ENCODE results near the gene MMP15. TPM values are rescaled to one million over a fixed set of nuclear protein-coding genes. Genes with fewer than 3 reads are reported as not detected.
A peak's percentile ranks its signal among the peaks of the same experiment; 100 is the strongest.

Gene MMP15
- total and polyA plus RNA-seq, 7 experiments from 2014 or later, result 0.06 to 0.85 (median 0.47) TPM; not detected in 1

GRCh38 chr16:58020628-58021521 is 4.7 kb upstream of the MMP15 start:
- Histone ChIP-seq H3K36me3 (ENCODE audit: control insufficient read depth in 2 of 3, insufficient read depth in 3 of 3, low read length in 3 of 3) (peaks cover 0 to 26% (median 0%) of the 10 kb centered on the region in 3 experiments), H3K9me3 (ENCODE audit: control insufficient read depth in 2 of 3, low read length in 3 of 3) (no peaks in the 10 kb centered on the region), H3K4me1 (ENCODE audit: control insufficient read depth in 2 of 2, insufficient read depth in 2 of 2, low read length in 2 of 2) (peaks cover 9 to 15% of the 10 kb centered on the region in 2 donors), H3K27me3 (ENCODE audit: control insufficient read depth in 2 of 2, insufficient read depth in 2 of 2, low read length in 2 of 2) (no peaks in the 10 kb centered on the region), H3K4me3 (ENCODE audit: low read length) (no peak overlapping the region), H3K27ac (ENCODE audit: low read depth, low read length) (peak overlapping the region; percentile 15)
- intact Hi-C loops (cut with micrococcal nuclease), result loop anchor here (1.0 to 10.0 kb wide), 8 partner anchors 20 to 735 kb away; partner anchors contain the start of genes CFAP20 (in 2 of the 2), CSNK2A2 (in 2 of the 2) and USB1 (in 1 of the 2)
- peak overlapping the region in 6 of 10 donors; percentile 1 to 57 (median 12) for H3K4me3 Mint-ChIP-seq
- POLR2A ChIA-PET, result no interaction called here
- H3K36me3 Mint-ChIP-seq, result peaks cover 0 to 5% (median 0%) of the 10 kb centered on the region in 5 donors
- peak; percentile 33 to 68 (median 60) for DNase-seq
- CTCF ChIA-PET, result no interaction called here
- peak overlapping the region; percentile 22 to 90 (median 78) for H3K27ac Mint-ChIP-seq
- H3K4me1 Mint-ChIP-seq, result peaks cover 11 to 24% (median 18%) of the 10 kb centered on the region in 7 donors
- H3K27me3 Mint-ChIP-seq, result peaks cover 0 to 18% (median 0%) of the 10 kb centered on the region in 5 donors
- no peaks in the 10 kb centered on the region for H3K9me3 Mint-ChIP-seq
- ATAC-seq, result peak; percentile 75

DNA sequence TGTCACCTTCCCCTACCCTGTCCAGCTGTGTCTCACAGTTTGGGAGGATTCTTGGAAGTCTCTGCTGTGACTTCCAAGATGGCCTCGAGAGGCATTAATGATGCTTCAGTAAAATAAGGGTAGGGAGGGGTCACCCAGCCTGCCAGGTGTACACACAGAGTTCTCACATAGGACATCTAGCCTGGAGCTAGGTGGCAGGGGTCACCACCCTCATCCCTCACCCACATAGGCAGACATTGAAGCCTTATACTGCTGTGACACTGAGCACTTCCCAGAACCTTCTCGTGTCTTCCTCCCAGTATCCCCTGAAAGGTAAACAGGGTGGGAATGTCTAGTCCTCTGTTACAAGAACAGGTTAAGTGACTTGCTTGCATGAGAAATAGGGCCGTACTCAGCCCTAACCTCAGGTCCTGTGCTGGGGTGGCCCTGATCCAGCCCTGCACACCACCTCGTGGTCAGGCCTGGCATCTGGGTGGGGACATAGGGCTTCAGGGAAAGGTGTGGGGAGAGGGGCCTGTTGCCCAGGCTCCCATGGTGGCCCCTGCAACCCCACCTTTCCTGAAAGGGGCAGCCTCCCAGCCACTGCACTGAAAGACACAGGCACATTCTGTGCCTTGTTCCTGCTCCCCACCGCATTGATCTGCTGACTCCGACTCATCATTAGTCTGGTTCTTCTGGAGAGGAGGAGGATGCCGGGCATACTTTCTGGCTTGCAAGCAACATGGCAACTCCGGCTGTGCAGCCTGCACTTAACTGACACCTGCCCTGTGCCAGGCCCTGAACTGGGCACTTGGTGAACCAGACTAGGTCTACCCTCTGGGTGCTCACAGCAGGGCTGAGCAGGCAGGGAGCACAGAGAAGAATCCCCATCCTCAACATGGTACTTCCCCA is 3.6 kb upstream of the MMP15 start:
- Mint-ChIP-seq H3K27me3 (peaks cover 0 to 22% (median 0%) of the 10 kb centered on the region in 5 donors), H3K27ac (peak overlapping the region in 3 of 9 donors; percentile 22 to 73 (median 66)), H3K4me1 (peaks cover 11 to 24% (median 18%) of the 10 kb centered on the region in 7 donors), H3K36me3 (peaks cover 0 to 5% (median 0%) of the 10 kb centered on the region in 5 donors), H3K9me3 (no peaks in the 10 kb centered on the region), H3K4me3 (no peak overlapping the region)
- H3K27ac ChIP-seq (ENCODE audit: low read depth, low read length), result no peak overlapping the region
- no peaks in the 10 kb centered on the region for H3K9me3 ChIP-seq (ENCODE audit: control insufficient read depth in 2 of 3, low read length in 3 of 3)
- H3K27me3 ChIP-seq (ENCODE audit: control insufficient read depth in 2 of 2, insufficient read depth in 2 of 2, low read length in 2 of 2), result no peaks in the 10 kb centered on the region
- ChIA-PET POLR2A (no interaction called here), CTCF (interaction anchor here (0.5 kb wide), 1 partner anchor 35 kb away, joined by 9 read pairs; no protein-coding TSS in a partner anchor)
- DNase-seq, result no peak
- no peak for ATAC-seq
- H3K4me3 ChIP-seq (ENCODE audit: low read length), result no peak overlapping the region
- intact Hi-C loops (cut with micrococcal nuclease), result loop anchor here (5.0 to 10.0 kb wide), 2 partner anchors 230 to 613 kb away; no protein-coding TSS in a partner anchor
- H3K36me3 ChIP-seq (ENCODE audit: control insufficient read depth in 2 of 3, insufficient read depth in 3 of 3, low read length in 3 of 3), result peaks cover 0 to 19% (median 0%) of the 10 kb centered on the region in 3 experiments
- H3K4me1 ChIP-seq (ENCODE audit: control insufficient read depth in 2 of 2, insufficient read depth in 2 of 2, low read length in 2 of 2), result peaks cover 9 to 15% of the 10 kb centered on the region in 2 donors

- no peak for ATAC-seq
- POLR2A ChIA-PET, result no interaction called here
Observed at GRCh38 chr16:58022601-58023371, 2.8 kb upstream of the MMP15 start.

GRCh38 chr16:58024486-58025350 is 836 bp upstream of the MMP15 start:
- DNase-seq (peak in 4 of 9 donors; percentile 22 to 29 (median 26)), ATAC-seq (no peak)
- H3K4me3 ChIP-seq (ENCODE audit: low read length), result peak overlapping the region; percentile 78
- H3K9me3 ChIP-seq (ENCODE audit: control insufficient read depth in 2 of 3, low read length in 3 of 3), result no peaks in the 10 kb centered on the region
- Mint-ChIP-seq H3K9me3 (peaks cover 0 to 1% (median 0%) of the 10 kb centered on the region in 11 donors), H3K4me1 (peaks cover 11 to 24% (median 18%) of the 10 kb centered on the region in 7 donors), H3K36me3 (peaks cover 0 to 5% (median 0%) of the 10 kb centered on the region in 5 donors), H3K27ac (peak overlapping the region; percentile 73 to 90 (median 84)), H3K4me3 (peak overlapping the region; percentile 90 to 95 (median 93)), H3K27me3 (peaks cover 0 to 39% (median under 1%) of the 10 kb centered on the region in 5 donors)
- no peaks in the 10 kb centered on the region for H3K27me3 ChIP-seq (ENCODE audit: control insufficient read depth in 2 of 2, insufficient read depth in 2 of 2, low read length in 2 of 2)
- ChIA-PET POLR2A (interaction anchor here (1.2 kb wide), 1 partner anchor 24 kb away, joined by 3 read pairs; the partner anchor contains the start of gene USB1), CTCF (interaction anchor here (0.6 to 1.3 kb wide), 6 partner anchors 9 to 288 kb away, joined by 3 to 5 read pairs (median 4); partner anchors contain the start of gene CFAP20)
- intact Hi-C loops (cut with micrococcal nuclease), result loop anchor here (1.0 to 10.0 kb wide), 7 partner anchors 23 to 610 kb away; partner anchors contain the start of genes CFAP20 (in 2 of the 2), USB1 (in 2 of the 2) and CNOT1 (in 1 of the 2)
- no peaks in the 10 kb centered on the region for H3K36me3 ChIP-seq (ENCODE audit: control insufficient read depth in 2 of 3, insufficient read depth in 3 of 3, low read length in 3 of 3)
- H3K4me1 ChIP-seq (ENCODE audit: control insufficient read depth in 2 of 2, insufficient read depth in 2 of 2, low read length in 2 of 2), result peaks cover 9 to 15% of the 10 kb centered on the region in 2 donors
- H3K27ac ChIP-seq (ENCODE audit: low read depth, low read length), result no peak overlapping the region

More at GRCh38 chr16:58022601-58023371, 2.8 kb upstream of the MMP15 start:
- Mint-ChIP-seq H3K36me3 (peaks cover 0 to 5% (median 0%) of the 10 kb centered on the region in 5 donors), H3K27me3 (peaks cover 0 to 22% (median 0%) of the 10 kb centered on the region in 5 donors), H3K4me1 (peaks cover 11 to 24% (median 18%) of the 10 kb centered on the region in 7 donors), H3K27ac (peak overlapping the region in 1 of 9 donors; percentile 73), H3K4me3 (peak overlapping the region in 2 of 10 donors; percentile 9 to 51), H3K9me3 (no peaks in the 10 kb centered on the region)
- CTCF ChIA-PET, result interaction anchor here (1.1 to 1.4 kb wide), 3 partner anchors 12 to 87 kb away, joined by 4 to 5 read pairs (median 4); no protein-coding TSS in a partner anchor
- Histone ChIP-seq H3K4me1 (ENCODE audit: control insufficient read depth in 2 of 2, insufficient read depth in 2 of 2, low read length in 2 of 2) (peaks cover 9 to 15% of the 10 kb centered on the region in 2 donors), H3K27ac (ENCODE audit: low read depth, low read length) (no peak overlapping the region), H3K27me3 (ENCODE audit: control insufficient read depth in 2 of 2, insufficient read depth in 2 of 2, low read length in 2 of 2) (no peaks in the 10 kb centered on the region), H3K4me3 (ENCODE audit: low read length) (no peak overlapping the region), H3K9me3 (ENCODE audit: control insufficient read depth in 2 of 3, low read length in 3 of 3) (no peaks in the 10 kb centered on the region), H3K36me3 (ENCODE audit: control insufficient read depth in 2 of 3, insufficient read depth in 3 of 3, low read length in 3 of 3) (peaks cover 0 to 10% (median 0%) of the 10 kb centered on the region in 3 experiments)
- intact Hi-C loops (cut with micrococcal nuclease), result loop anchor here (5.0 to 10.0 kb wide), 2 partner anchors 230 to 612 kb away; no protein-coding TSS in a partner anchor
- no peak for DNase-seq

- POLR2A ChIA-PET, result no interaction called here
- intact Hi-C loops (cut with micrococcal nuclease), result loop anchor here in 1 of 2 donors (10.0 kb wide), 1 partner anchor 609 kb away; no protein-coding TSS in a partner anchor
- H3K27ac Mint-ChIP-seq, result no peak overlapping the region
- ATAC-seq (no peak), DNase-seq (peak in 1 of 9 donors; percentile 11)
- peak overlapping the region; percentile 18 to 93 (median 59) for H3K4me3 Mint-ChIP-seq
- CTCF ChIA-PET, result interaction anchor here (0.7 to 1.0 kb wide), 2 partner anchors 100 to 102 kb away, joined by 3 read pairs; no protein-coding TSS in a partner anchor
- Histone ChIP-seq H3K4me1 (ENCODE audit: control insufficient read depth in 2 of 2, insufficient read depth in 2 of 2, low read length in 2 of 2) (peaks cover 4 to 9% of the 10 kb centered on the region in 2 donors), H3K27ac (ENCODE audit: low read depth, low read length) (no peak overlapping the region), H3K36me3 (ENCODE audit: control insufficient read depth in 2 of 3, insufficient read depth in 3 of 3, low read length in 3 of 3) (no peaks in the 10 kb centered on the region), H3K9me3 (ENCODE audit: control insufficient read depth in 2 of 3, low read length in 3 of 3) (no peaks in the 10 kb centered on the region), H3K27me3 (ENCODE audit: control insufficient read depth in 2 of 2, insufficient read depth in 2 of 2, low read length in 2 of 2) (no peaks in the 10 kb centered on the region), H3K4me3 (ENCODE audit: low read length) (peak overlapping the region; percentile 78)
- peaks cover 0 to 14% (median 9%) of the 10 kb centered on the region in 7 donors for H3K4me1 Mint-ChIP-seq
- peaks cover 0 to 39% (median 3%) of the 10 kb centered on the region in 5 donors for H3K27me3 Mint-ChIP-seq
- H3K9me3 Mint-ChIP-seq, result peaks cover 0 to 1% (median 0%) of the 10 kb centered on the region in 11 donors
- H3K36me3 Mint-ChIP-seq, result no peaks in the 10 kb centered on the region
Observed at GRCh38 chr16:58026139-58026704, 668 bp downstream of the MMP15 start.

All from naive thymus-derived CD4-positive, alpha-beta T cell (primary cell).